Measurements from ENCODE around the gene PTPRJ. TPM values are rescaled to one million over a fixed set of nuclear protein-coding genes. Genes with fewer than 3 reads are reported as not detected.
A peak's percentile ranks its signal among the peaks of the same experiment; 100 is the strongest.
"Not testable (repeated sequence)": the region's sequence is repeated elsewhere in the genome, so short reads cannot be mapped to it uniquely, and the experiment has no call there.

The PTPRJ gene
- total RNA-seq: under 0.01 and 0.65 TPM in 2 replicates

DNA sequence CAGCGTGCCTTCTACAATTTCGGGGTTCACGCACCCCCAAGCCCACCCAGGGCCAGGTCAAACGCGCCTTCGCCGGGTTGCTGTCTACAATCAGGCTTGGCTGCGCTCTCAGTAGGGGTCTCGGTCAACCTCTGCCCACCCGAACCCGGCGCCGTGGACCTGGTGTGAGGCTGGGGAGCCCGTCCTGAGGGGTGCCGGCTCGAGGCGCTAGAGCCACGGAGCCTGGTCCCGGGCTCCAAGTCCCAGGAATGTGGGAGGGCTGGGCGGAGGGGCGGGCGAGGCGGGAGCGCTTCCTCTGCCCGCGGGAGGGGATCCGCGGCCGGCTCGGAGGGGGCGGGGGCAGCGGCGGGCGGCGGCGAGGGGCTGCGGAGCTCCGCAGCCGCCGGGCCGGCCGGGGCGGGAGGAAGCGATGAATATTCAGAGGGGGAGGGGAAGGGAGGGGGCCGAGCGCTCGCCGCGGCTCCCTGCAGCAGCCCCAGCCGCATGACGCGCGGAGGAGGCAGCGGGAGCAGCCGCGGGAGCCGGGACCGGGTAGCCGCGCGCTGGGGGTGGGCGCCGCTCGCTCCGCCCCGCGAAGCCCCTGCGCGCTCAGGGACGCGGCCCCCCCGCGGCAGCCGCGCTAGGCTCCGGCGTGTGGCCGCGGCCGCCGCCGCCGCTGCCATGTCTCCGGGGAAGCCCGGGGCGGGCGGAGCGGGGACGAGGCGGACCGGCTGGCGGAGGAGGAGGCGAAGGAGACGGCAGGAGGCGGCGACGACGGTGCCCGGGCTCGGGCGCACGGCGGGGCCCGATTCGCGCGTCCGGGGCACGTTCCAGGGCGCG, at the start of gene PTPRJ:
TSS of gene PTPRJ (plus strand) at position 472 of the 819 bp plus-strand sequence. CDS start 354 bp downstream, outside the sequence.
- peak; percentile 27 to 58 for DNase-seq (ENCODE audit: low read depth in 2 of 2)

DNA sequence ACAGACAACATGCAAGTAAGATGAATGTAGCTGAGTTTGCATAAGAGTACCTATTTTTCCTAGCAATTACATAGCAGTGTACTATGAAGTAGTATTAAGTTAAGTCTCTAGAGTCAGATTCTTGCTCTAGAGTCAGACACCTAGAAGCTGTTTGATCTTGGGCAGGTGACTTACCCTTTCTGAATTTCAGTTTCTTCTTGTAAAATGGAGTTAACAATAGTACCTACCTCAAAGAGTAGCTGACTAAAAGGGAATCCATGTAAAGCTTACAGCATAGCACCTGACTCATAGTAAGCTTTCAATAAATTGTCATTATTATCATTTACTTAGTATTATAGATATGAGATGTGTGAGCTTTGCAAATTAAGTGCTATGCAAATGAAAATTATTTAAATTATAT, 47.8 kb upstream of the PTPRJ start:
- no peak for DNase-seq (ENCODE audit: low read depth in 2 of 2)

DNA sequence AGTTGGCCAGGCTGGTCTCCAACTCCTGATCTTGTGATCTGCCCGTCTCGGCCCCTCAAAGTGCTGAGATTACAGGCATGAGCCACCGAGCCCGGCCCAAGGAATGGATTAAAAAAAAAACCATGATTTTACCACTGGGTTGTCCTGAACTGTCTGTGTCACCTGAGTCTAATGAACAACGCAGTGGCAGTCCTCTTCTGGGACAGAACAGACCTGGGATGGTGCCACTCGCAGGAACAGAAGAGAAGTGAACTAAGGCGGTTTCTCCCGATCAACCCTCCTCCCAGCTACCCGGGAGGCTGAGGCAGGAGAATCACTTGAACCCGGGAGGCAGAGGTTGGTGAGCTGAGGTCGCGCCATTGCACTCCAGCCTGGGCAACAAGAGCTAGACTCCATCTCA, 46.6 kb upstream of the PTPRJ start:
- not testable (repeated sequence) for DNase-seq (ENCODE audit: low read depth in 2 of 2)

DNA sequence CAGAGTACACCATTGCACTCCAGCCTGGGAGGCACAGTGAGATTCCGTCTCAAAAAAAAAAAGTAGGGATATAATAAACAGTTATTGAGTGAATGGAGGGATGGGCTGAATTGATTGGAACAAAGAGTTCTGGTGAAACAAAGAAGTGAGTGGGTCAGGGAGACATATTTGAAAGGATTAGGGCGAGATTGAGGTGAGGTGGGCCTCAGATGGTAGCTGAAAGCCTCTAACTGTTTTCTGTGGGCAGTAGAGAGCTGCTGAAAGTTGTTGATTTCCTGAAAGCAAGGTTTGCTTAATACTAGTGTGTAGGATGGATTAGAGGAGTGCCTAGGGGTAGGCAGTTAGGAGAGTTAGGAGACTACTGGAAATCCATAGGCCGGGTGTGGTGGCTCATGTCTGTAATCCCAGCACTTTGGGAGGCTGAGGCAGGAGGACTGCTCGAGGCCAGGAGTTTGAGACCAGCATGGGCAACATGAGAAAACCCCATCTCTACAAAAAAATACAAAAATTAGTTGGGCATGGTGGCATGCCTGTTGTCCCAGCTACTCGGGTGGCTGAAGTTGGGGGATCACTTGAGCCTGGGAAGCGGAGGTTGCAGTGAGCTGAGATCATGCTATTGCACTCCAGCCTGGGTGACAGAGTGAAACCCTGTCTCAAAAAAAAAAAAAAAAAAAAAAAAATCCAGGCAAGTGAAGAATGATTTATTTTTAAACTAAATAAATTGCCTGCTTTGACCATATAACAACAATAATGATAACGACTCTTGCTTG, 41.4 kb upstream of the PTPRJ start:
- DNase-seq (ENCODE audit: low read depth in 2 of 2): no peak

DNA sequence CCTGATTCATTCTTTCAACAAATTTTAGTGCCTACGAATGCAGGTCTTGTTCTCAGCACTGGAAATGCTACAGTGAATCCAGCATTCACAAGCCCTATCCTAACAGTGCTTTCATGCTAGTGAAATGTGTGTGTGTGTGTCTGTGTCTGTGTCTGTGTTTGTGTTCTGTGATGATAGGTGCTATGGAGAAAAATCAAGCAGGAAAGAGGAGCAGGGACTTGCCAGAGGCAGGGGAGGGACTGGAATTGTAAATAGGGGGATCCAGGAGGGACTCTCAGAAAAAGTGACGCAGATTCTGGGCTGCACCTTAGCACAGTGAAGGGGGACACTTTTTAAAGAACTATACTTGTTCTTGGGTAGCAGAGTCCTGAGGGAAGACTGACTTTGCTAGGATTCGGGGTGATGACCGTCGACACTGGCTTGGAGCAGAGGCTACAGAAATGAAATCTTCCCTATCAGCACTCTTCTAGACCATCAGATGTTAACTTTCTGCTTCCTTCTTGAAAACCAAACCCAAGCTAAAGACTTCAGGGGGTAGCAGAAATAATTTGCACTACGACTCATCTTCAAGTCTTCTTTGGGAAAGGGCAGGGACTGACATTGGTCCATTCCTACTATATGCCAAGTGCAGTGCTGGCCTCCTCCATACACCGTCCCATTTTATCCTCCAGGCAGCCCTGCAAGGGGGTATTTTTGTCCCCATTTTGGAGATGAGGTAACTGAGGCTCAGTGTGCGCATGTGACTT, 39.3 kb upstream of the PTPRJ start:
- no peak for DNase-seq (ENCODE audit: low read depth in 2 of 2)

DNA sequence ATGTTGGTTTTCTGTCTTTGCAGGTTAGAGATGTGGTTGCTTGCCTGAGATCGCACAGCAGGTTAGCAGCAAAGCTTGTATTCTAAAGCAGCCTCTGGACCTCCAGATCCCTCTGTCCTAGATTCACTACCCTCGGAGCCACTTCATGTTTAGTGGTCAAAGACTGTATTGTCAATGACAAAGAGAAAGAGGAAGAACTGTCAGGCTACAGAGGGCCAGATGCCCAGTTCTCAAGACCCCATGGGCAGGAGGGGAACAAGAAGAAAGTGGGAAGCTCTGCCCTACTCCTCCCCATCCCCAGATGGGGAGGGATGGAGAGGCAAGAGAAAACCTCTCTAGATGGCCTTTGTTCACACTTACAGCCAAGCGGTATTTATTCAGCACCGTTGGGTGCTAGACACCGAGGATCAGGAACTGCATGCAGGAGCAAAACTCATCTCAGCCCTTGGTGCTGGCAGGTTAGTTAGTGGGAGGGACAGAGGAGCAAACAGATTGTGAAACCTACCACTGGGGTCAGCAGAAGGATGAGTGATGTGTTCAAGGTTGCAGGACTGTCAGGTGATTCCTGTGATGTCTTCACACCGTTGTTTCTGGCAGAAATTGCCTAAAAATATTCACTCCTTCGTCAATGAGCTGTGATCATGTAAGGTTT, 38.3 kb upstream of the PTPRJ start:
- DNase-seq (ENCODE audit: low read depth in 2 of 2): no peak

DNA sequence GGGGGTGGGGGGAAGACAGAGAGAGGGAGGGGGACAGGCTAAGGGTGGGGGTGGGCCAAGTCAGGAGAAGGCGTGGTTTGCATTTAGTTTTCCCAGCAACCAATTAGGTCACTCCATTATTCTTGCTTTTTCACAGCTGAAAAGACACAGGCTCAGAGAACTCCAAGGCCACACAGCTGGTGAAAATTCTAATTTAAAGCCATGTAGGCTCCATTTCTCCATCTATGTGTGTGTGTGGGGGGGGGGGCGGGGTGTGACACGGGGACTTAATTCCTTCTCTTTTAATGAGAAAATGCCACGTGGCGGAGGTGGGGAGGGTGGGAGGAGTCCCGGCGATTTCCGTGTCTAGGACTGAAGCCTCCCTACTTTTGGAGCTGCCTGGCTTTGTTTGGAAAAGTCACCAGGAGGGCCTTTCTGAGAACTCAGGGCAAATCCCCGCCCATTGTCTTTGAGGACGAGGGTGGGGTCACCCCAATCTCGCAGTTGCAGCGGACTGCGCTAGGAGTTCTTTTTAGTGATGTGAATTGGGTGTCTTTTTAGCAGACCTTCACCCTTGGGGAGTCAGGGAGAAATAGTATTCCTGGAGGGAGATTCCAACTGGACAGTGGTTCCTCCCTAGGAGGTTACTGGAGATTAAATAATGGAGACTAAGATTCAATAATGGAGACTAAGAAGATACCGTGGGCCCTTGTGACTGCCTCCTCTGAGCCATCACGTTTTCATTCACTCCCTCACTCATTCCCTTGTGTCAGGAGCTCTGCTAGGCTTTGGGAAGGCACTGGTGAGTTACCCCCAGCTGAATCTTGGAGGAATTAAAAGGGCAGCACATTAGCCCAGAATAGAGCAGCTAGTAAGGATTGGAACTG, 36.4 kb upstream of the PTPRJ start:
- no peak for DNase-seq (ENCODE audit: low read depth in 2 of 2)

DNA sequence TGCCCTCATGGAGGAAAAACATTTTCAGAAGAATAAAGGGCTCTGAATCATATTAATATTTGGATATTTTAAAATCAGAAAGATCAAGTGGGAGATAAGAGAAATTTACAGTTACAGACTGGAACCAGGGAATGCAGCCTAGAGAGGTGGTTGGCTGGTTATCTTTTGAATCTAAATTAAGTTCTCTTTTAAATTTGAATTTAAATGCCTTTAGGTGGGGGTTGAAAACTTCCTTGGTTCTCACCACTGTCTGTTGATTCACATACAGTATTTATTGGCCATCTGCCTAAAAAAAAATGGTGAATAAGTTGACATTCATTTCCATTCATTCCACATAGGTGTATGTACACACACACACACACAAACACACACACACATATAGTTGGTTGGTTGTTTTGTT, 35.7 kb upstream of the PTPRJ start:
- DNase-seq (ENCODE audit: low read depth in 2 of 2): no peak

DNA sequence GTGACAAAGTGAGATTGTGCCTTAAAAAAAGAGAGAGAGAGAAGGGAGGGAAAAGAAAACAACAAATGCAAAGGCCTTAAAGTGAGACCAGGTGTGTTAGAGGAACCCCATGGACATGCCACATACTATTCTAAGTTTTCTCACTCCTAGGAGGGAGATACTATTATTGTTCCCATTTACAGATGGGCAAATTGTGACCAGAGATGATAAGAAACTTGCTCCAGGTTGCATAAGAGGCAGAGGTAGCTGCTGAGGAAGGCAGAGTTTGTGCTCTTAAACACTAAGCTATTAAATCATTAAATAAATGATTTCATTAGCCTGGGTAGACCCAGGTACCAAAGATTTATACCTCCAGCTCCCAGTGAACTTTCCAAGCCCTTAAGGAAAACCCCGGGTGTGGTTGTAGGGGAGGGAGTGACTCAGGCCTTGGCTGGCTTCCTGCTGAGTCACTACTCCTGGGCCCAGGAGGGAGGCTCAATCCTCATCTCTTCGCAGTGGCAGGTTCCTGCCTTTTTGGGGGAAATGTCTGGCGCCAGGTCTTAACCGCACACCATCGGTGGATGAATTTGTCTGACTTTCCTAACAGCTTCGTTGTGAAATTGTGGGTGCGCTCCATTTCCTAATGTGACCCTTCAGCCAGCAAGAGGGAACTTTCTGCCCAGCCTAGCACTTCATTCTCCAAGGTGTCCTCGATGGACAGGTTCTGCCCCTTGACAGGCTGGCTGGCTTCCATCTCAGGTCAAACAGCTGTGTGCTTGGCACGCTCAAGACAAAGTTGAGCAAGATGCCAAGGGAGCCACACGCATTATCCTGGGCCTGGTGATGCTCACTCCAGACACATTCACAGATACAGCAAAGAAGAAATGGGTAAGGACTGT, 33.4 kb upstream of the PTPRJ start:
- DNase-seq (ENCODE audit: low read depth in 2 of 2): peak; percentile 12 to 93

DNA sequence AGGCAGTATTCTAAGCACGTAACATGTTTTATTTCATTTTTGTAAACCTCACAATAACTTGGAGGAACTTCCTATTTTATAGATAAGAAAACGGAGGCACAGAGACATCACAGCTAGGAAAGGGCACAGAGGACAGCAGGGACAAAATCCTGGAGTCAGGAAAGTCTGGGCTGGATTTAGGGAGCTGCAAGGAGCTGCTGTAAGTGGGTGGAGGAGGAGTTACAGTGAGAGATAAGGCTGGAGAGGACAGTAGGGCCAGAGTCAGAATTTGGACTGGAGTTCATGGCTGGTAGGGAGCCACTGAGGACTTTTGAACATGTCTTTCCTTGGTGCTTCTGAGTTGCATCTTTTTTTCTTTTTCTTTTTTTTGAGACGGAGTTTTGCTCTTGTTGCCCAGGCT, 32.2 kb upstream of the PTPRJ start:
- DNase-seq (ENCODE audit: low read depth in 2 of 2): no peak

DNA sequence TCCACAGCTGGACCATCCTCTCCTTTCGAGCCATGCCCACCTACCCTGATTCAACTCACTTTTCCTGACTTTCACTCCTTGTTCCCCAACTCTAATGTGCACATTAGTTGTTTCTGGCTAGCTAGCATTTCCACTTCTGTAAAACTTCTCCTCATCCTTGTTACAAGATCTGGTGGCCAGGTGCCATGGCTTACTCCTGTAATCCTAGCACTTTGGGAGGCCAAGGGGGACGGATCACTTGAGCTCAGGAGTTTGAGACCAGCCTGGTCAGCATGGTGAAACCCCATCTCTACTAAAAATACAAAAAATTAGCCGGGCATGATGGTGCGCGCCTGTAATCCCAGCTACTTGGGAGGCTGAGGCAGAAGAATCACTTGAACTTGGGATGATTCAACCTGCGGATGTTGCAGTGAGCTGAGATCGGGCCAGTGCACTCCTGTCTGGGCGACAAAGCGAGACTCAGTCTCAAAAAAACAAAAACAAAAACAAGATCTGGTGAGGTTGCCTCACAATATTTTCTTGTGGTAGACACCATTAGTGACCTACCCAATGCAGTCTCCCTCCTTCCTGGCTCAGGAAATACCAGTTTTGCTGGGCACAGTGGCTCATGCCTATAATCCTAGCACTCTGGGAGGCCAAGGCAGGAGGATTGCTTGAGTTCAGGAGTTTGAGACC, 31.2 kb upstream of the PTPRJ start:
- not testable (repeated sequence) for DNase-seq (ENCODE audit: low read depth in 2 of 2)

DNA sequence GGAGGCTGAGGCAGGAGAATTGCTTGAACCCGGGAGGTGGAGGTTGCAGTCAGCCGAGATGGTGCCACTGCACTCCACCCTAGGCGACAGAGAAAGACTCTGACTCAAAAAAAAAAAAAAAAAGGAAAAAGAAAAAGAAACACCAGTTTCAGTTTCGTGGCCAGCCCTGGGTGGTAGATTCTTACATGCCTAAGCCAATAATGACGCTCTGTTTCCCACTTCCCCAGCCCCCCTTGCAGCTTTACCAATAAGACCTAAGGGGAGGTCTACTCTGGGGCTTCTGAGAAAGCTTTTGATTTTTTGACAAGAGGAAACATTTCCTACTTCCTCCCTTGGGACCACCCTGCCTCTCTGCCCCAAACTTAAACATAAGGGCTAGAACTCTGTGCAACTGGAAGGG, 30.0 kb upstream of the PTPRJ start:
- peak in 1 of 2 donors; percentile 38 for DNase-seq (ENCODE audit: low read depth in 2 of 2)

DNA sequence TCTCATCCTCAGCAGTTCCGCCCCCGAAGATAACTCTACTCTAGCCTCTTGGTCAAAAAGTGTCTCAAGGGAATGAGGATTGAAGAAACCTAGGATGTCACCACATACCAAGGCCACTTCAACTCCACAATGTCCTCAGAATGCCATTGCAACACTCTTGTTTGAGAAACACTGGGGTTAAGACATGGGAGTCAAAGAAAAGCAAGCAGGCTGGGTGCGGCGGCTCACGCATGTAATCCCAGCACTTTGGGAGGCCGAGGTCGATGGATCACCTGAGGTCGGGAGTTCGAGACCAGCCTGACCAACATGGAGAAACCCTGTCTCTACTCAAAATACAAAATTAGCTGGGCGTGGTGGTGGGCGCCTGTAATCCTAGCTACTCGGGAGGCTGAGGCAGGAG, 28.9 kb upstream of the PTPRJ start:
- not testable (repeated sequence) for DNase-seq (ENCODE audit: low read depth in 2 of 2)

DNA sequence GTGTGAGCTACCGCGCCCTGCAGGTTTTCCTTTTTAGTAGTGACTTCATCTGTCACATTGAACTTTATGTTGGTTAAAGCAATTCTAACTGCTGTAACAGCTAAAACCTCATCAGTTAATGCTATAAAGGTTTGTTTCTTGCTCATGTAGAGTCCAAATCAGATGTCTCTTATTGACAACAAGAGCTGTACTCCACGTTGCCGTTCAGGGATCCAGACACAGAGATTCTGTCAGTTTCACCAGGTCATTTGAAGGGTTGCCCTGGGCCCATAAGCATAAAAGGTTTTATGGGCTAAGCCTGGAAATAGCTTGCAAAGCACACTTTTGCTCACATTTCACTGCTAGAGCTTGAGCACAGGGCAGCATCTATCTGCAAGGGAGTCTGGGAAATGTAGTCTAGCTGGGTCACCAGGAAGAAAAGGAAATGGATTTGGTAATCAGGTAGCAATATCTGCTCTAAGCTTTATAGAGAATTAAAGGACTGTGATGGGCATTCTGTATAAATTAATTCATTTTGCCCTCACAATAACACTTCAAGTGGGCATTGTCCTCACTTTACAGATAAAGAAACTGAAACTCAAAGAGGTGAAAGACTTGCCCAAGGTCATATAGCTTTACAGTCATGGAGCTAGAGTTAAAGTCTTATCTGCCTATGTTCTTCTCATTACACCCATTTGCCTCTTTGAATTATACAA, 25.2 kb upstream of the PTPRJ start:
- no peak for DNase-seq (ENCODE audit: low read depth in 2 of 2)

DNA sequence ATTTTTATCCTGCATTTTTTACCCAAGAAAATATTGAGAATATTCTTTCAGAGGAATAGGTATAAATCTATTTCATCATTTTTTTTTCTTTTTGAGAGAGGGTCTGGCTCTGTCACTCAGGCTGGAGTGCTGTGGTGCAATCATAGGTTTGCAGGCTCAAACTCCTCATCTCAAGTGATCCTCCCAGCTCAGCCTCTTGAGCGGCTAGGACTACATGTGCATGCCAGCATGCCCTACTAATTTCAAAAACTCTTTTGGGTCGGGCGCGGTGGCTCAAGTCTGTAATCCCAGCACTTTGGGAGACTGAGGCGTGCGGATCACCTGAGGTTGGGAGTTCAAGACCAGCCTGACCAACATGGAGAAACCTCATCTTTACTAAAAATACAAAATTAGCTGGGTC, 20.3 kb upstream of the PTPRJ start:
- DNase-seq (ENCODE audit: low read depth in 2 of 2): no peak

DNA sequence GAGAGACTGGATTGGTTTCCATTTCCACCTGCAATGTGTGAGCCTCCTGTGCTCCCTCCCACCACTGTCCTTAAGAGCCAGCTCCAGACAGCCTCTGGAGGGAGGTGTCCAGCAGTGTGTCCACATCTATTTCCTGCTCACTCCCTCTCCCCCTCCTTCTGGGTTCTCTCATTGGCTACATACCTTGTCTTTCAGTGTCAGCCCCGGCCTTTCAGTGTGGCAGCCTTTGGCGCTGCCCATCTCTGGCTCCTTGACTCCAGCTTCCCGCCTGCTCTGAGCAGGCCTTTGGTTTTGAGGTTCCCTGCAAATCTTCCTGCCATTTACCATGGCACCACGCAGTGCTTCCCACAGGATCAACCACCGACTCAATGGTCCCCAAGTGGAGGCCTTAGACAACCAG, 19.0 kb upstream of the PTPRJ start:
- no peak for DNase-seq (ENCODE audit: low read depth in 2 of 2)

DNA sequence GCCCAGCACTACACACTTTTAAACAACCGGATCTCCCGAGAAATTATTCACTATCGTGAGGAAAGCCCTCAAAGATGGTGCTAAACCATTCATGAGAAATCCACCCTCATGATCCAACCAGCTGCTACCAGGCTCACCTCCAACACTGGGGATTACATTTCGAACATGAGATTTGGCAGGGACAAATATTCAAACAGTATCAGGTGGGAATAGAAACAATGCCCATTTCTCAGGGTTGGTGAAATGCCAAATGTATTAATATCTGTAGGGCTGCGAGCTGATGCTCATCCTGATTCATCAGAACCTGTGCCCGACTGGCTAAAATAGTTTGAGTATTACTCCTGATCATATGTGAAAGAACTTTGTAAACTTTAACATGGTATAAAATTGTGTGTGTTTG, 15.8 kb upstream of the PTPRJ start:
- DNase-seq (ENCODE audit: low read depth in 2 of 2): no peak

All from lung microvascular endothelial cell (primary cell).